ENCODE measurements around the gene TBC1D22A.

DNA sequence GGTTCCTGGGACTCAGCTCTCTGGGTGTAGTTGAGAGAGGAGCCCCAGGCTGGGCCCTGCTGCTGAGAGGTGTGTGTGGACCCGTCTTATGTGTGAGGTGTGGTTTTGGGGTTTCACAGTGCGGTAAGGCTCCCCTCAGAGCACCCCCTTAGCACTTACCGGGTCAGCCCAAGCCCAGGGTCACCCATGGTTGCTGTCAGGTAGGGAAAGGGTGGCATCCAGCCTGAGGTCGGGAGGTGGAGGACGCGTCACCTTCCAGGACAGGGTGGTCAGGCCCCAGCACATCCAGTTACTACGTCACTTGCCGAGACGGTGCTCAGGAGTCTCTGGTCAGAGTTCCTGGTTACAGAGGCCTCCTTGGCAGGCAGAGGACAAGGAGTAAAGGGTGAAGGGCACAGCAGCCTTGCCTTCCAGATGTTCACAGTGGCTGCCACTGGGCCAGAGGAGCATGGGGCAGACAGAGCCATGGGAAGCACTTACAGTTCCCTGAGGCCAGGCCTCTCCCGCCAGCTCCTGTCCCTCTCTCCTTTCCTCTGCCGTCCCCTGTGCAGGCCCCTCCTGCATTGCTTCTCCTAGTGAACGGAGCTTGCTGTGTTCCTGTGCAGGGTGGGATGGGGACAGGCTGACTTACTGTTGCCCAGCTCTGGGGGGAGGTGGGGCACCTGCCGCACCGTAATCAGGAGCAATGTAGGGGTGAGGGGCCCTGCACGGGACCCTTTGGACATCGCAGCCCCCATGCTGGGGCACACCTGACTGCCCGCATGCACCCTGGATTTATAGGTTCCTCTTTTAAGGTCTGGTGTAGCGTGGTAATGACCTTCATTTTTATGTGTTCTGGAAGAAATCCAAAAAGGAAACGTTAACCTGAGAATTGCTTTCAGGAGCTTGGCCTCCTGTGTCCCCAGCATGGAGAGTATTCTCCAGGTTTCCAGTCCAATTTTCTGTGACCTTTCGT, 285.9 kb downstream of the TBC1D22A start:
- TF ChIP-seq EZH2 (IDR thresholded peaks at IDR 0.05; ENCODE audit: low read length): no peak
- TF ChIP-seq, protein P1, sequence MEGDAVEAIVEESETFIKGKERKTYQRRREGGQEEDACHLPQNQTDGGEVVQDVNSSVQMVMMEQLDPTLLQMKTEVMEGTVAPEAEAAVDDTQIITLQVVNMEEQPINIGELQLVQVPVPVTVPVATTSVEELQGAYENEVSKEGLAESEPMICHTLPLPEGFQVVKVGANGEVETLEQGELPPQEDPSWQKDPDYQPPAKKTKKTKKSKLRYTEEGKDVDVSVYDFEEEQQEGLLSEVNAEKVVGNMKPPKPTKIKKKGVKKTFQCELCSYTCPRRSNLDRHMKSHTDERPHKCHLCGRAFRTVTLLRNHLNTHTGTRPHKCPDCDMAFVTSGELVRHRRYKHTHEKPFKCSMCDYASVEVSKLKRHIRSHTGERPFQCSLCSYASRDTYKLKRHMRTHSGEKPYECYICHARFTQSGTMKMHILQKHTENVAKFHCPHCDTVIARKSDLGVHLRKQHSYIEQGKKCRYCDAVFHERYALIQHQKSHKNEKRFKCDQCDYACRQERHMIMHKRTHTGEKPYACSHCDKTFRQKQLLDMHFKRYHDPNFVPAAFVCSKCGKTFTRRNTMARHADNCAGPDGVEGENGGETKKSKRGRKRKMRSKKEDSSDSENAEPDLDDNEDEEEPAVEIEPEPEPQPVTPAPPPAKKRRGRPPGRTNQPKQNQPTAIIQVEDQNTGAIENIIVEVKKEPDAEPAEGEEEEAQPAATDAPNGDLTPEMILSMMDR (optimal IDR thresholded peaks at IDR 0.05 in 1 of 3, IDR thresholded peaks at IDR 0.05 in 1 of 3, conservative IDR thresholded peaks at IDR 0.05 in 1 of 3; ENCODE audit: extremely low read depth in 1 of 3, insufficient read depth in 2 of 3, low read length in 3 of 3): no peak

All from keratinocyte (primary cell).